Mucosa of descending colon (tissue), 3 donors: ENCODE results near the gene GPR87. TPM values are rescaled to one million over a fixed set of nuclear protein-coding genes. Genes with fewer than 3 reads are reported as not detected.

ENCODE experiments used
- ATAC-seq: fragments of 200-7000 bp; cut with Tn5 transposase; one replicate; pipeline ENCODE4 v1.9.1; 2020; ENCODE audit warnings: mild to moderate bottlenecking, moderate library complexity
- DNase-seq, 3 donors: peaks; one replicate each; pipeline ENCODE4 v3.0.0-alpha.2; 2020
- H3K36me3 ChIP-seq: fragments of 200-600 bp; one replicate; pipeline ENCODE4 v1.8.0; 2021; ENCODE audit warnings: low read depth, mild to moderate bottlenecking
- H3K4me1 ChIP-seq: fragments of 200-600 bp; one replicate; pipeline ENCODE4 v1.8.0; 2021; ENCODE audit warnings: low read depth, mild to moderate bottlenecking
- H3K4me3 ChIP-seq: fragments of 200-600 bp; one replicate; pipeline ENCODE4 v1.8.0; 2021; ENCODE audit warnings: mild to moderate bottlenecking
- H3K9me3 ChIP-seq: fragments of 200-600 bp; one replicate; pipeline ENCODE4 v1.8.0; 2021; ENCODE audit warnings: mild to moderate bottlenecking
- CTCF ChIP-seq: fragments of 200-600 bp; IDR thresholded peaks from one replicate; pipeline ENCODE4 v1.8.0; 2022; ENCODE audit warnings: antibody characterized with exemption, mild to moderate bottlenecking
- intact Hi-C, 2 donors: fragments of 100-400 bp; cut with DNase I in 1 of 2; cut with micrococcal nuclease in 1 of 2; formaldehyde crosslinking; loops; one replicate each; pipeline versions ENCODE4 v1.11.0 to v1.11.1; 2022; cut with DNase I, micrococcal nuclease
- total RNA-seq, 3 donors: library from RNA; stranded (reverse); fragmentation: NEBNext Ultra II Directional in 2 of 3; extraction: Animal tissue kit (Norgen Biotek cat#: 25700) in 2 of 3; gene quantifications; one replicate each; pipeline versions ENCODE4 v1.2.1 to v1.2.4, GENCODE V29; 2021 to 2023
- donor health status: DM: no; HTN: no; CAD: no; lungs with moderate emphysema.
- donor health status: DM: no; HTN: no; CAD: no.
- donor health status: DM: no; HTN: yes; CAD: no.

GPR87 gene
- total RNA-seq, 3 donors from 2014 or later = not detected

- TF ChIP-seq CTCF = no peak
- intact Hi-C loops = no loop called here
- H3K36me3 ChIP-seq = no peaks in the 10 kb centered on the region
- no peak for ATAC-seq
- DNase-seq = no peak
- no peaks in the 10 kb centered on the region for H3K9me3 ChIP-seq
- H3K4me3 ChIP-seq = no peak overlapping the region
- H3K4me1 ChIP-seq = no peaks in the 10 kb centered on the region
Observed at GRCh38 chr3:151265166-151265565, 51.5 kb downstream of the GPR87 start.

- Histone ChIP-seq H3K36me3 (no peaks in the 10 kb centered on the region), H3K4me1 (no peaks in the 10 kb centered on the region), H3K4me3 (no peak overlapping the region), H3K9me3 (no peaks in the 10 kb centered on the region)
- ATAC-seq (peak; percentile 34), DNase-seq (no peak)
- TF ChIP-seq CTCF = no peak
- intact Hi-C loops = no loop called here
Observed at GRCh38 chr3:151264605-151265004, 52.0 kb downstream of the GPR87 start.

GRCh38 chr3:151262871-151263525 is 53.6 kb downstream of the GPR87 start:
- DNase-seq (no peak), ATAC-seq (no peak)
- intact Hi-C loops = no loop called here
- no peaks in the 10 kb centered on the region for H3K36me3 ChIP-seq
- H3K4me1 ChIP-seq = no peaks in the 10 kb centered on the region
- TF ChIP-seq CTCF = no peak
- H3K9me3 ChIP-seq = no peaks in the 10 kb centered on the region
- no peak overlapping the region for H3K4me3 ChIP-seq

- intact Hi-C loops = no loop called here
- no peak for TF ChIP-seq CTCF
- DNase-seq (no peak), ATAC-seq (no peak)
- H3K4me3 ChIP-seq = no peak overlapping the region
- no peaks in the 10 kb centered on the region for H3K9me3 ChIP-seq
- H3K36me3 ChIP-seq = no peaks in the 10 kb centered on the region
- no peaks in the 10 kb centered on the region for H3K4me1 ChIP-seq
Observed at GRCh38 chr3:151259664-151260063, 57.0 kb downstream of the GPR87 start.

- Histone ChIP-seq H3K36me3 (no peaks in the 10 kb centered on the region), H3K4me3 (no peak overlapping the region), H3K9me3 (no peaks in the 10 kb centered on the region), H3K4me1 (no peaks in the 10 kb centered on the region)
- TF ChIP-seq CTCF = no peak
- DNase-seq (no peak), ATAC-seq (no peak)
- intact Hi-C loops = no loop called here
Observed at GRCh38 chr3:151256749-151257148, 59.9 kb downstream of the GPR87 start.
